ENCODE data around the gene WNT16.

The WNT16 gene

DNA sequence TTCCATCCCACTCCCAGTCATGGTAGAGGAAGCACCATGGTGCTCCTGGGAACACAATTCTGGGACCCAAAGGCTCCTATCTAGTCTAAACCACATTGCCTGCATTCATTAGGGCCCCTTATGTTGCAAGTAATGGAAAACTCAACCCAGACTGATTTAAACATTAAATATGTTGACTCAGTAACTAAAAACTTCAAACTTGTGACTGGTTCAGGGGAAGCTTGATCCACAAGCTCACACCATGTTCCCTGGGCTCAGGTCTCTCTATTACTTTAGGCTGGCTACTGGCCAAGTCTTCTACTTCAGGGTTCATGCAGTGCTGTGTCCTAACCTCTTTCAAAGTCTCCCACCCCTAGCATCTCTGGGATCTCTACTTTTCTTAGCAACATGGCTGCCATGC, 13.1 kb downstream of the WNT16 start:
- no peak overlapping the region for H3K23ac ChIP-seq (ENCODE audit: low read length in 2 of 2)
- H2BK15ac ChIP-seq (ENCODE audit: low read depth, poor library complexity, severe bottlenecking) = no peak overlapping the region
- no peak overlapping the region for H3K4ac ChIP-seq (ENCODE audit: low read depth in 1 of 2, low read length in 2 of 2)
- no peak overlapping the region for H2AFZ ChIP-seq (ENCODE audit: low read depth, low read length)
- H2BK120ac ChIP-seq (ENCODE audit: low read depth, low read length) = peak overlapping the region; percentile 68
- H3K36me3 ChIP-seq (ENCODE audit: control insufficient read depth in 1 of 2, insufficient read depth in 2 of 2, low read depth in 1 of 2, low read length in 2 of 2) = peaks cover 0 to 12% of the 10 kb centered on the region in 2 experiments
- H2AK5ac ChIP-seq (ENCODE audit: low read length, severe bottlenecking) = peak overlapping the region; percentile 80
- no peak overlapping the region for H2BK12ac ChIP-seq (ENCODE audit: low read length in 2 of 2)
- DNase-seq = no peak
- no peak overlapping the region for H3K9ac ChIP-seq (ENCODE audit: low read length)
- H3K27ac ChIP-seq (ENCODE audit: low read length, poor library complexity, severe bottlenecking) = no peak overlapping the region
- no peaks in the 10 kb centered on the region for H3K27me3 ChIP-seq (ENCODE audit: control insufficient read depth in 1 of 2, insufficient read depth in 1 of 2, low read length in 2 of 2)
- peaks cover 4% of the 10 kb centered on the region for H3K4me1 ChIP-seq (ENCODE audit: control insufficient read depth, insufficient read depth, low read depth, low read length)
- H4K8ac ChIP-seq (ENCODE audit: low read length) = no peak overlapping the region
- H3K9me3 ChIP-seq (ENCODE audit: control insufficient read depth, low read length) = no peaks in the 10 kb centered on the region
- no peak overlapping the region for H3K14ac ChIP-seq (ENCODE audit: low read length in 2 of 2)
- H3K18ac ChIP-seq (ENCODE audit: low read depth in 1 of 2, low read length in 2 of 2) = no peak overlapping the region
- H2BK5ac ChIP-seq (ENCODE audit: low read depth, low read length, poor library complexity, severe bottlenecking) = no peak overlapping the region
- H3K4me2 ChIP-seq (ENCODE audit: low read length, poor library complexity, severe bottlenecking) = no peak overlapping the region
- no peaks in the 10 kb centered on the region for H3K79me1 ChIP-seq (replicated peaks; ENCODE audit: low read length, poor library complexity, severe bottlenecking)
- no peak overlapping the region for H4K91ac ChIP-seq (ENCODE audit: low read length)
- no peak overlapping the region for H3K4me3 ChIP-seq (ENCODE audit: insufficient read depth in 1 of 2, low read depth in 1 of 2, low read length in 2 of 2)

- Histone ChIP-seq H3K14ac (ENCODE audit: low read length in 2 of 2) (no peak overlapping the region), H3K36me3 (ENCODE audit: control insufficient read depth in 1 of 2, insufficient read depth in 2 of 2, low read depth in 1 of 2, low read length in 2 of 2) (peaks cover 0 to 18% of the 10 kb centered on the region in 2 experiments), H3K9me3 (ENCODE audit: control insufficient read depth, low read length) (no peaks in the 10 kb centered on the region), H2BK5ac (ENCODE audit: low read depth, low read length, poor library complexity, severe bottlenecking) (no peak overlapping the region), H3K4me2 (ENCODE audit: low read length, poor library complexity, severe bottlenecking) (no peak overlapping the region), H3K23ac (ENCODE audit: low read length in 2 of 2) (no peak overlapping the region), H3K4ac (ENCODE audit: low read depth in 1 of 2, low read length in 2 of 2) (no peak overlapping the region), H4K8ac (ENCODE audit: low read length) (no peak overlapping the region), H3K9ac (ENCODE audit: low read length) (no peak overlapping the region), H3K18ac (ENCODE audit: low read depth in 1 of 2, low read length in 2 of 2) (no peak overlapping the region), H3K79me1 (replicated peaks; ENCODE audit: low read length, poor library complexity, severe bottlenecking) (no peaks in the 10 kb centered on the region), H2BK12ac (ENCODE audit: low read length in 2 of 2) (no peak overlapping the region), H2AFZ (ENCODE audit: low read depth, low read length) (no peak overlapping the region), H2BK120ac (ENCODE audit: low read depth, low read length) (no peak overlapping the region), H2BK15ac (ENCODE audit: low read depth, poor library complexity, severe bottlenecking) (no peak overlapping the region), H3K27ac (ENCODE audit: low read length, poor library complexity, severe bottlenecking) (no peak overlapping the region), H3K4me3 (ENCODE audit: insufficient read depth in 1 of 2, low read depth in 1 of 2, low read length in 2 of 2) (no peak overlapping the region), H2AK5ac (ENCODE audit: low read length, severe bottlenecking) (no peak overlapping the region), H4K91ac (ENCODE audit: low read length) (no peak overlapping the region), H3K4me1 (ENCODE audit: control insufficient read depth, insufficient read depth, low read depth, low read length) (peaks cover 4% of the 10 kb centered on the region), H3K27me3 (ENCODE audit: control insufficient read depth in 1 of 2, insufficient read depth in 1 of 2, low read length in 2 of 2) (no peaks in the 10 kb centered on the region)
- DNase-seq = no peak
- WGBS = 98% methylated on average over 4 of the region's 4 CpGs
Measured at GRCh38 chr7:121342631-121343030, 13.8 kb downstream of the WNT16 start.

- Histone ChIP-seq H3K27ac (ENCODE audit: low read length, poor library complexity, severe bottlenecking) (no peak overlapping the region), H3K9me3 (ENCODE audit: control insufficient read depth, low read length) (no peaks in the 10 kb centered on the region), H3K4me2 (ENCODE audit: low read length, poor library complexity, severe bottlenecking) (no peak overlapping the region), H3K23ac (ENCODE audit: low read length in 2 of 2) (no peak overlapping the region), H4K8ac (ENCODE audit: low read length) (no peak overlapping the region), H3K4me1 (ENCODE audit: control insufficient read depth, insufficient read depth, low read depth, low read length) (peaks cover 4% of the 10 kb centered on the region), H3K27me3 (ENCODE audit: control insufficient read depth in 1 of 2, insufficient read depth in 1 of 2, low read length in 2 of 2) (no peaks in the 10 kb centered on the region), H3K18ac (ENCODE audit: low read depth in 1 of 2, low read length in 2 of 2) (no peak overlapping the region), H3K4me3 (ENCODE audit: insufficient read depth in 1 of 2, low read depth in 1 of 2, low read length in 2 of 2) (no peak overlapping the region), H4K91ac (ENCODE audit: low read length) (no peak overlapping the region), H2BK15ac (ENCODE audit: low read depth, poor library complexity, severe bottlenecking) (no peak overlapping the region), H3K14ac (ENCODE audit: low read length in 2 of 2) (no peak overlapping the region), H2BK5ac (ENCODE audit: low read depth, low read length, poor library complexity, severe bottlenecking) (no peak overlapping the region), H3K4ac (ENCODE audit: low read depth in 1 of 2, low read length in 2 of 2) (no peak overlapping the region), H2AK5ac (ENCODE audit: low read length, severe bottlenecking) (no peak overlapping the region), H2BK12ac (ENCODE audit: low read length in 2 of 2) (no peak overlapping the region), H3K79me1 (replicated peaks; ENCODE audit: low read length, poor library complexity, severe bottlenecking) (no peaks in the 10 kb centered on the region), H3K36me3 (ENCODE audit: control insufficient read depth in 1 of 2, insufficient read depth in 2 of 2, low read depth in 1 of 2, low read length in 2 of 2) (peaks cover 0 to 19% of the 10 kb centered on the region in 2 experiments), H2AFZ (ENCODE audit: low read depth, low read length) (no peak overlapping the region), H3K9ac (ENCODE audit: low read length) (no peak overlapping the region), H2BK120ac (ENCODE audit: low read depth, low read length) (no peak overlapping the region)
- DNase-seq = peak; percentile 19
- no CpG with 5 or more reads among the region's 3 CpGs for WGBS
Measured at GRCh38 chr7:121343302-121343701, 14.5 kb downstream of the WNT16 start.

GRCh38 chr7:121344093-121344492, 15.3 kb downstream of the WNT16 start:
- Histone ChIP-seq H3K18ac (ENCODE audit: low read depth in 1 of 2, low read length in 2 of 2) (no peak overlapping the region), H2AK5ac (ENCODE audit: low read length, severe bottlenecking) (no peak overlapping the region), H3K4me1 (ENCODE audit: control insufficient read depth, insufficient read depth, low read depth, low read length) (peaks cover 4% of the 10 kb centered on the region), H2BK120ac (ENCODE audit: low read depth, low read length) (no peak overlapping the region), H4K8ac (ENCODE audit: low read length) (no peak overlapping the region), H3K9me3 (ENCODE audit: control insufficient read depth, low read length) (no peaks in the 10 kb centered on the region), H2BK5ac (ENCODE audit: low read depth, low read length, poor library complexity, severe bottlenecking) (no peak overlapping the region), H3K27me3 (ENCODE audit: control insufficient read depth in 1 of 2, insufficient read depth in 1 of 2, low read length in 2 of 2) (no peaks in the 10 kb centered on the region), H3K23ac (ENCODE audit: low read length in 2 of 2) (no peak overlapping the region), H3K4ac (ENCODE audit: low read depth in 1 of 2, low read length in 2 of 2) (no peak overlapping the region), H4K91ac (ENCODE audit: low read length) (no peak overlapping the region), H3K14ac (ENCODE audit: low read length in 2 of 2) (no peak overlapping the region), H3K27ac (ENCODE audit: low read length, poor library complexity, severe bottlenecking) (no peak overlapping the region), H3K9ac (ENCODE audit: low read length) (peak overlapping the region; percentile 17), H2BK15ac (ENCODE audit: low read depth, poor library complexity, severe bottlenecking) (no peak overlapping the region), H2AFZ (ENCODE audit: low read depth, low read length) (no peak overlapping the region), H2BK12ac (ENCODE audit: low read length in 2 of 2) (no peak overlapping the region), H3K79me1 (replicated peaks; ENCODE audit: low read length, poor library complexity, severe bottlenecking) (no peaks in the 10 kb centered on the region), H3K36me3 (ENCODE audit: control insufficient read depth in 1 of 2, insufficient read depth in 2 of 2, low read depth in 1 of 2, low read length in 2 of 2) (peaks cover 0 to 24% of the 10 kb centered on the region in 2 experiments), H3K4me3 (ENCODE audit: insufficient read depth in 1 of 2, low read depth in 1 of 2, low read length in 2 of 2) (no peak overlapping the region), H3K4me2 (ENCODE audit: low read length, poor library complexity, severe bottlenecking) (no peak overlapping the region)
- peak; percentile 24 for DNase-seq
- no CpG with 5 or more reads among the region's 2 CpGs for WGBS

Measured in mesenchymal stem cell (in vitro differentiated cells and primary cell).